Spleen (tissue), 11 donors: Measurements from ENCODE around the gene RIGI. TPM values are rescaled to one million over a fixed set of nuclear protein-coding genes. Genes with fewer than 3 reads are reported as not detected.

ENCODE experiments used
- DNase-seq: peaks from one replicate; pipeline ENCODE4 v3.0.0-alpha.2; 2020
- H3K27ac ChIP-seq, 8 donors: fragments of 200-600 bp; sonication (generic) in 7 of 8; 1 replicate in 4 of 8; 2 replicates in 4 of 8; pipeline versions ENCODE4 v1.5.0 to v1.8.0; 2016 to 2021; ENCODE audit warnings: inconsistent platforms in 4 of 8, mild to moderate bottlenecking in 4 of 8, moderate library complexity in 1 of 8
- H3K27me3 ChIP-seq, 7 donors: fragments of 200-600 bp; sonication (generic) in 6 of 7; replicated peaks in 1 of 7; 1 replicate in 4 of 7; 2 replicates in 3 of 7; pipeline versions ENCODE4 v1.5.0 to v1.8.0; 2016 to 2021; ENCODE audit warnings: inconsistent platforms in 3 of 7, mild to moderate bottlenecking in 1 of 7
- H3K36me3 ChIP-seq, 6 donors: fragments of 200-600 bp; sonication (generic) in 5 of 6; 1 replicate in 4 of 6; 2 replicates in 2 of 6; pipeline versions ENCODE4 v1.5.0 to v1.8.0; 2016 to 2021; ENCODE audit warnings: inconsistent platforms in 2 of 6
- H3K4me1 ChIP-seq, 6 donors: fragments of 200-600 bp; sonication (generic) in 5 of 6; 1 replicate in 3 of 6; 2 replicates in 3 of 6; pipeline versions ENCODE4 v1.5.0 to v1.8.0; 2016 to 2021; ENCODE audit warnings: inconsistent platforms in 3 of 6
- H3K4me3 ChIP-seq, 8 donors: fragments of 200-600 bp; sonication (generic) in 7 of 8; 1 replicate in 4 of 8; 2 replicates in 4 of 8; pipeline versions ENCODE4 v1.5.0 to v1.8.0; 2016 to 2021; ENCODE audit warnings: inconsistent platforms in 4 of 8, mild to moderate bottlenecking in 4 of 8, moderate library complexity in 2 of 8
- H3K9me3 ChIP-seq, 8 donors: fragments of 200-600 bp; sonication (generic) in 7 of 8; 1 replicate in 4 of 8; 2 replicates in 4 of 8; pipeline versions ENCODE4 v1.5.0 to v1.8.0; 2016 to 2021; ENCODE audit warnings: inconsistent platforms in 4 of 8
- CTCF ChIP-seq, 11 experiments: fragments of 200-600 bp in 7 of 11; fragments of 450-650 bp in 4 of 11; sonication (generic) in 4 of 11; IDR thresholded peaks in 8 of 11; conservative IDR thresholded peaks in 3 of 11; 1 replicate in 7 of 11; 2 replicates in 4 of 11; pipeline versions ENCODE4 v1.4.0 to v1.8.0; 2016 to 2021; ENCODE audit warnings: antibody characterized with exemption in 11 of 11, inconsistent platforms in 4 of 11, mild to moderate bottlenecking in 1 of 11
- POLR2A ChIP-seq, 3 donors: fragments of 450-650 bp; IDR thresholded peaks; one replicate each; pipeline ENCODE4 v1.5.1; 2017; ENCODE audit warnings: antibody characterized with exemption in 3 of 3, mild to moderate bottlenecking in 1 of 3
- POLR2AphosphoS5 ChIP-seq, 3 donors: sonication (generic); formaldehyde crosslinking; IDR thresholded peaks; one replicate each; pipeline ENCODE4 v1.5.1; 2017; ENCODE audit warnings: antibody characterized with exemption in 3 of 3
- WGBS, 5 donors: extraction: QIAGEN DNeasy Blood & Tissue Kit in 3 of 5; methylation state at CpG; one replicate each; pipeline versions ENCODE4 v1.1.5 to v1.1.7; 2013 to 2018; 5-methylcytosine and 5-hydroxymethylcytosine counted together
- intact Hi-C: fragments of 100-400 bp; cut with DNase I; formaldehyde crosslinking; loops from one replicate; pipeline ENCODE4 v1.15.0; 2023; ENCODE audit warnings: low total_unique reads
- polyA plus RNA-seq, 3 donors: library from polyadenylated mRNA; stranded (reverse); fragments of 200-250 nt; gene quantifications; one replicate each; pipeline ENCODE4 v1.2.1, GENCODE V29; 2013
- total RNA-seq, 7 donors: library from RNA; depleted of rRNA in 3 of 7; stranded (reverse); fragments of >200 nt in 3 of 7; fragmentation: NEBNext Ultra II Directional in 4 of 7; extraction: Animal tissue kit (Norgen Biotek cat#: 25700) in 4 of 7; gene quantifications; one replicate each; pipeline versions ENCODE4 v1.1.0 to v1.2.1, GENCODE V29; 2016 to 2021
- donor health status: healthy with polysubstance abuse.
- donor health status: DM: no; HTN: no; CAD: no; lungs with moderate emphysema.
- donor health status: DM: no; HTN: no; CAD: no.
- donor health status: Bipolar disorder and iron deficiency.
- donor health status: healthy.
- donor health status: DM: no; HTN: no; CAD: no.
- donor health status: DM: yes; HTN: yes; CAD: no.

Gene RIGI
- total and polyA plus RNA-seq, 10 donors: 6.5 to 24.4 (median 16.4) TPM

GRCh38 chr9:32502464-32502863 lies 23.5 kb downstream of the RIGI start:
- 66 to 96% (median 87%) methylated on average over 4 of the region's 4 CpGs for WGBS, 5 donors
- H3K27ac ChIP-seq: no peak overlapping the region
- no peak for DNase-seq
- H3K4me1 ChIP-seq: peaks cover 0 to 13% (median 0%) of the 10 kb centered on the region in 6 donors
- no peaks in the 10 kb centered on the region for H3K27me3 ChIP-seq
- peaks cover 0 to 58% (median 28%) of the 10 kb centered on the region in 6 donors for H3K36me3 ChIP-seq
- TF ChIP-seq POLR2A (IDR thresholded peaks at IDR 0.05) (no peak), POLR2AphosphoS5 (IDR thresholded peaks at IDR 0.05) (no peak), CTCF (IDR thresholded peaks at IDR 0.05 in 8 of 11, conservative IDR thresholded peaks at IDR 0.05 in 3 of 11) (no peak)
- no peak overlapping the region for H3K4me3 ChIP-seq
- intact Hi-C loops: loop anchor here (10.0 kb wide), 1 partner anchor 58 kb away; no protein-coding TSS in a partner anchor
- H3K9me3 ChIP-seq: no peaks in the 10 kb centered on the region

- H3K27me3 ChIP-seq: no peaks in the 10 kb centered on the region
- intact Hi-C loops: loop anchor here (10.0 kb wide), 1 partner anchor 57 kb away; no protein-coding TSS in a partner anchor
- 88 to 100% (median 91%) methylated on average over 1 of the region's 1 CpG for WGBS, 5 donors
Observed at GRCh38 chr9:32501868-32502267, 24.1 kb downstream of the RIGI start.

GRCh38 chr9:32500768-32501167 lies 25.2 kb downstream of the RIGI start:
- no peak for DNase-seq
- no peaks in the 10 kb centered on the region for H3K27me3 ChIP-seq
- no peaks in the 10 kb centered on the region for H3K9me3 ChIP-seq
- no peak overlapping the region for H3K4me3 ChIP-seq
- H3K27ac ChIP-seq: no peak overlapping the region
- peaks cover 0 to 75% (median 38%) of the 10 kb centered on the region in 6 donors for H3K36me3 ChIP-seq
- 73 to 90% (median 86%) methylated on average over 2 of the region's 2 CpGs for WGBS, 5 donors
- no peak for TF ChIP-seq POLR2A (IDR thresholded peaks at IDR 0.05)
- no peak for TF ChIP-seq POLR2AphosphoS5 (IDR thresholded peaks at IDR 0.05)
- no peak for TF ChIP-seq CTCF (IDR thresholded peaks at IDR 0.05 in 8 of 11, conservative IDR thresholded peaks at IDR 0.05 in 3 of 11)
- intact Hi-C loops: loop anchor here (10.0 kb wide), 1 partner anchor 56 kb away; no protein-coding TSS in a partner anchor
- H3K4me1 ChIP-seq: no peaks in the 10 kb centered on the region

More at GRCh38 chr9:32501868-32502267, 24.1 kb downstream of the RIGI start:
- no peak for DNase-seq
- Histone ChIP-seq H3K4me1 (peaks cover 0 to 7% (median 0%) of the 10 kb centered on the region in 6 donors), H3K27ac (no peak overlapping the region), H3K36me3 (peaks cover 0 to 64% (median 32%) of the 10 kb centered on the region in 6 donors), H3K9me3 (no peaks in the 10 kb centered on the region), H3K4me3 (no peak overlapping the region)
- TF ChIP-seq POLR2A (IDR thresholded peaks at IDR 0.05) (no peak), POLR2AphosphoS5 (IDR thresholded peaks at IDR 0.05) (no peak), CTCF (IDR thresholded peaks at IDR 0.05 in 8 of 11, conservative IDR thresholded peaks at IDR 0.05 in 3 of 11) (no peak)

GRCh38 chr9:32497921-32498320 lies 28.1 kb downstream of the RIGI start:
- intact Hi-C loops: no loop called here
- H3K9me3 ChIP-seq: no peaks in the 10 kb centered on the region
- peaks cover 0 to 86% (median 41%) of the 10 kb centered on the region in 6 donors for H3K36me3 ChIP-seq
- H3K27me3 ChIP-seq: no peaks in the 10 kb centered on the region
- DNase-seq: no peak
- no peak overlapping the region for H3K4me3 ChIP-seq
- TF ChIP-seq POLR2A (IDR thresholded peaks at IDR 0.05): no peak
- TF ChIP-seq CTCF (IDR thresholded peaks at IDR 0.05 in 8 of 11, conservative IDR thresholded peaks at IDR 0.05 in 3 of 11): no peak
- no peak for TF ChIP-seq POLR2AphosphoS5 (IDR thresholded peaks at IDR 0.05)
- H3K27ac ChIP-seq: no peak overlapping the region
- H3K4me1 ChIP-seq: no peaks in the 10 kb centered on the region
